Panc1 (cell line): Measurements from ENCODE around the gene DHX8. TPM values are rescaled to one million over a fixed set of nuclear protein-coding genes. Genes with fewer than 3 reads are reported as not detected.
"Not testable (repeated sequence)": the region's sequence is repeated elsewhere in the genome, so short reads cannot be mapped to it uniquely, and the experiment has no call there.

Experiments
- ATAC-seq: fragments of 200-7000 bp; cut with Tn5 transposase; 2 replicates; pipeline ENCODE4 v1.9.1; 2020; ENCODE audit warnings: mild to moderate bottlenecking, moderate library complexity
- BruUV-seq: library from RNA; stranded (reverse); fragments of 400-500 nt; replicated peaks from 2 replicates; lab custom pipeline; 2021; lab: Mats Ljungman, UMichigan
- CTCF ChIA-PET: fragments of 300-600 bp; sonication (Branson Sonifier 250); formaldehyde crosslinking; loops from one replicate; lab custom pipeline; 2022; ENCODE audit warnings: antibody characterized with exemption; lab: Charles Lee
- POLR2A ChIA-PET: fragments of 300-600 bp; sonication (Branson Sonifier 250); formaldehyde crosslinking; loops from one replicate; lab custom pipeline; 2022; ENCODE audit warnings: antibody characterized with exemption; lab: Charles Lee
- DNase-seq: peaks from one replicate; pipeline ENCODE4 v3.0.0-alpha.2; 2010; ENCODE audit warnings: low read depth, low spot score
- H3K27ac ChIP-seq: 2 replicates; pipeline ENCODE4 v1.5.1; 2011; ENCODE audit warnings: mild to moderate bottlenecking, low read length, inconsistent platforms
- H3K27me3 ChIP-seq: fragments of 200-500 bp; sonication (Bioruptor generic); 2 replicates; pipeline ENCODE4 v1.6.0; 2014; ENCODE audit warnings: low read length, inconsistent platforms; ENCODE audit not compliant: control insufficient read depth, insufficient read depth
- H3K36me3 ChIP-seq: fragments of 200-500 bp; sonication (Bioruptor generic); 2 replicates; pipeline ENCODE4 v1.5.1; 2014; ENCODE audit warnings: inconsistent platforms, mild to moderate bottlenecking, low read length, moderate library complexity; ENCODE audit not compliant: control insufficient read depth, insufficient read depth
- H3K4me1 ChIP-seq: 2 replicates; pipeline ENCODE4 v1.5.1; 2011; ENCODE audit warnings: inconsistent platforms, mild to moderate bottlenecking, low read length, moderate library complexity; ENCODE audit not compliant: control insufficient read depth, insufficient read depth
- H3K4me3 ChIP-seq, 2 experiments: 2 replicates each; pipeline ENCODE4 v1.5.1; 2011 to 2012; ENCODE audit warnings: low read depth in 2 of 2, low read length in 2 of 2, mild to moderate bottlenecking in 2 of 2, inconsistent platforms in 1 of 2, moderate library complexity in 1 of 2
- H3K9me3 ChIP-seq: fragments of 200-500 bp; sonication (Bioruptor generic); 2 replicates; pipeline ENCODE4 v1.5.1; 2014; ENCODE audit warnings: low read depth, mild to moderate bottlenecking, inconsistent platforms, low read length, moderate library complexity; ENCODE audit not compliant: control insufficient read depth, insufficient read depth
- POLR2AphosphoS5 ChIP-seq: IDR thresholded peaks from 2 replicates; pipeline ENCODE4 v1.6.1; 2012; ENCODE audit warnings: mild to moderate bottlenecking, low read depth, low read length, moderate library complexity
- SIN3A ChIP-seq: IDR thresholded peaks from 2 replicates; pipeline ENCODE4 v1.6.1; 2012; ENCODE audit warnings: low read depth, mild to moderate bottlenecking, low read length, moderate library complexity, borderline replicate concordance; ENCODE audit not compliant: insufficient read depth
- TCF7L2 ChIP-seq: IDR thresholded peaks from 2 replicates; pipeline ENCODE4 v1.6.1; 2011; ENCODE audit warnings: mild to moderate bottlenecking, low read depth, low read length, inconsistent platforms
- in situ Hi-C: cut with HindIII; loops from 2 replicates; pipeline ENCODE4 v1.10.0; 2016; ENCODE audit warnings: low sequenced_read_pairs, low pct_unique_long_range_greater_than_20kb
- intact Hi-C: fragments of 100-400 bp; cut with micrococcal nuclease; formaldehyde crosslinking; loops from one replicate; pipeline ENCODE4 v1.10.0; 2022; ENCODE audit not compliant: unreplicated experiment
- total RNA-seq: library from RNA; stranded (reverse); gene quantifications from one replicate; pipeline ENCODE4 v1.2.1, GENCODE V29; 2021; ENCODE audit not compliant: unreplicated experiment
- TF ChIP-seq, protein P1 (sequence below), 2 experiments: IDR thresholded peaks; 2 replicates each; pipeline ENCODE4 v1.6.1; 2011 to 2012; ENCODE audit warnings: low read depth in 2 of 2, control low read depth in 1 of 2, low read length in 1 of 2, mild to moderate bottlenecking in 1 of 2, moderate library complexity in 1 of 2; ENCODE audit not compliant: insufficient read depth in 1 of 2
- TF ChIP-seq, protein P2 (sequence below): fragments of 450-650 bp; IDR thresholded peaks from 2 replicates; pipeline ENCODE4 v1.5.1; 2017; ENCODE audit warnings: mild to moderate bottlenecking

DHX8 gene
- total RNA-seq, 1 experiment from 2014 or later = 45.6 TPM

DNA sequence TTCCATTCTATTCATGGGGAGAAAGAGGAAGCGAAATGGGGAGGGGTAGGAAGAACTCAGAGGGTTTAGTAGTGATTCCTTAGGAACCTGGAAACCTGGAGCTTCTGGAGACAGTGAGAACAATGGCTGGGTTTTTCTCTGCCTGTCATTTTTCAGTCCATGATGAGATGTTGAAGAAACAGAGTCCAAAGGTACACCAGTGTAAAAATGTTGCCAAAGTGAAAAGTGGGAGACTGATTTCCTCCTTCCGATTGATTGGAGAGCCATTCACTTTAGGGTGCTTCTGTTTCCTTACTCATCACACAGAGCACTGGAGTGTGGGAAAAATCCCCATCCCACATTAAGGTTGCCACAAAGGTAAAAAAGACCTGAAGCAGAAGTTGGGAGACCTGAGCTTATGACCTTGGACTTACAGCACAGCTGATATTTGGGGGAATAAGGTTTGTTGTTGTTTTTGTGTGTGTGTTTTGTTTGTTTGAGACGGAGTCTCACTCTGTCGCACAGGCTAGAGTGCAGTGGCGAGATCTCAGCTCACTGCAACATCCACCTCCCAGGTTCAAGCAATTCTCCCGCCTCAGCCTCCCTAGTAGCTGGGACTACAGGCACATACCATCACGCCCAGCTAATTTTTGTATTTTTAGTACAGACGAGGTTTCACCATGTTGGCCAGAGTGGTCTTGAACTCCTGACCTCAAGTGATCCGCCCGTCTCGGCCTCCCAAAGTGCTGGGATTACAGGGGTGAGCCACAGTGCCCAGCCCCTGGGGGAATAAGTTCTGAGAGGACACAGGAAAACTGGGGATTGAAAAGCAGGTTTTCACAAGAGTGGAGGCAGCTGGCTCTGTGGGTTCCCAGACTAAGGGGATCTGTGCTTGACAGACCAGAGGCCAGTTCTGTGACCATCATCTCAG is 1.4 kb upstream of the DHX8 start:
- POLR2A ChIA-PET = no interaction called here
- no peak overlapping the region for H3K4me3 ChIP-seq
- H3K4me1 ChIP-seq = peaks cover 9% of the 10 kb centered on the region; the same call in 1 of the 2 replicates
- H3K36me3 ChIP-seq = peaks cover 3% of the 10 kb centered on the region; the same call in 1 of the 2 replicates
- TF ChIP-seq, protein P1, sequence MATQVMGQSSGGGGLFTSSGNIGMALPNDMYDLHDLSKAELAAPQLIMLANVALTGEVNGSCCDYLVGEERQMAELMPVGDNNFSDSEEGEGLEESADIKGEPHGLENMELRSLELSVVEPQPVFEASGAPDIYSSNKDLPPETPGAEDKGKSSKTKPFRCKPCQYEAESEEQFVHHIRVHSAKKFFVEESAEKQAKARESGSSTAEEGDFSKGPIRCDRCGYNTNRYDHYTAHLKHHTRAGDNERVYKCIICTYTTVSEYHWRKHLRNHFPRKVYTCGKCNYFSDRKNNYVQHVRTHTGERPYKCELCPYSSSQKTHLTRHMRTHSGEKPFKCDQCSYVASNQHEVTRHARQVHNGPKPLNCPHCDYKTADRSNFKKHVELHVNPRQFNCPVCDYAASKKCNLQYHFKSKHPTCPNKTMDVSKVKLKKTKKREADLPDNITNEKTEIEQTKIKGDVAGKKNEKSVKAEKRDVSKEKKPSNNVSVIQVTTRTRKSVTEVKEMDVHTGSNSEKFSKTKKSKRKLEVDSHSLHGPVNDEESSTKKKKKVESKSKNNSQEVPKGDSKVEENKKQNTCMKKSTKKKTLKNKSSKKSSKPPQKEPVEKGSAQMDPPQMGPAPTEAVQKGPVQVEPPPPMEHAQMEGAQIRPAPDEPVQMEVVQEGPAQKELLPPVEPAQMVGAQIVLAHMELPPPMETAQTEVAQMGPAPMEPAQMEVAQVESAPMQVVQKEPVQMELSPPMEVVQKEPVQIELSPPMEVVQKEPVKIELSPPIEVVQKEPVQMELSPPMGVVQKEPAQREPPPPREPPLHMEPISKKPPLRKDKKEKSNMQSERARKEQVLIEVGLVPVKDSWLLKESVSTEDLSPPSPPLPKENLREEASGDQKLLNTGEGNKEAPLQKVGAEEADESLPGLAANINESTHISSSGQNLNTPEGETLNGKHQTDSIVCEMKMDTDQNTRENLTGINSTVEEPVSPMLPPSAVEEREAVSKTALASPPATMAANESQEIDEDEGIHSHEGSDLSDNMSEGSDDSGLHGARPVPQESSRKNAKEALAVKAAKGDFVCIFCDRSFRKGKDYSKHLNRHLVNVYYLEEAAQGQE (IDR thresholded peaks at IDR 0.05; ENCODE audit: insufficient read depth in 1 of 2, low read depth in 2 of 2, low read length in 1 of 2) = no peak
- TF ChIP-seq POLR2AphosphoS5 = no peak
- TF ChIP-seq, protein P2, sequence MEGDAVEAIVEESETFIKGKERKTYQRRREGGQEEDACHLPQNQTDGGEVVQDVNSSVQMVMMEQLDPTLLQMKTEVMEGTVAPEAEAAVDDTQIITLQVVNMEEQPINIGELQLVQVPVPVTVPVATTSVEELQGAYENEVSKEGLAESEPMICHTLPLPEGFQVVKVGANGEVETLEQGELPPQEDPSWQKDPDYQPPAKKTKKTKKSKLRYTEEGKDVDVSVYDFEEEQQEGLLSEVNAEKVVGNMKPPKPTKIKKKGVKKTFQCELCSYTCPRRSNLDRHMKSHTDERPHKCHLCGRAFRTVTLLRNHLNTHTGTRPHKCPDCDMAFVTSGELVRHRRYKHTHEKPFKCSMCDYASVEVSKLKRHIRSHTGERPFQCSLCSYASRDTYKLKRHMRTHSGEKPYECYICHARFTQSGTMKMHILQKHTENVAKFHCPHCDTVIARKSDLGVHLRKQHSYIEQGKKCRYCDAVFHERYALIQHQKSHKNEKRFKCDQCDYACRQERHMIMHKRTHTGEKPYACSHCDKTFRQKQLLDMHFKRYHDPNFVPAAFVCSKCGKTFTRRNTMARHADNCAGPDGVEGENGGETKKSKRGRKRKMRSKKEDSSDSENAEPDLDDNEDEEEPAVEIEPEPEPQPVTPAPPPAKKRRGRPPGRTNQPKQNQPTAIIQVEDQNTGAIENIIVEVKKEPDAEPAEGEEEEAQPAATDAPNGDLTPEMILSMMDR = no peak
- TF ChIP-seq TCF7L2 = no peak
- TF ChIP-seq SIN3A = no peak
- no peak overlapping the region for H3K27ac ChIP-seq
- DNase-seq (no peak), ATAC-seq (no peak)
- H3K27me3 ChIP-seq = no peaks in the 10 kb centered on the region
- intact Hi-C loops (loop anchor here (1.0 kb wide), 1 partner anchor 88 kb away; no protein-coding TSS in a partner anchor), in situ Hi-C loops (no loop called here)
- CTCF ChIA-PET = interaction anchor here (0.9 kb wide), 1 partner anchor 89 kb away, joined by 5 read pairs; no protein-coding TSS in a partner anchor
- no TSS peak for BruUV-seq
- no peaks in the 10 kb centered on the region for H3K9me3 ChIP-seq

DNA sequence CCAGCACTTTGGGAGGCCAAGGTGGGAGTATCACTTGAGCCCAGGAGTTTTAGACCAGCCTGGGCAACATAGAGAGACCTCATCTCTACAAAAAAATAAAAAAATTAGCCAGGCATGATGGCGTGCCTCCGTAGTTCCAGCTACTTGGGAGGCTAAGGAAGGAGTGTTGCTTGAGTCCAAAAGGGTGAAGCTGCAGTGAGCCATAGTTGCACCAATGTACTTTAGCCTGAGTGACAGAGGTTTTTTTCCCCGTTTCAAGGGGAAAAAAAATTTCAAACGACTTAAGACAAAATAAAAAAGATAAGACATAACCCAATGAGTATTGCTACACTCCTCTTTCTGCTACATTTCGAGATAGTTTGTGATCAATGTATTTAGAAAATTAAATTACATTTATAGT is 6.8 kb downstream of the DHX8 start:
- Histone ChIP-seq H3K27me3 (no peaks in the 10 kb centered on the region), H3K9me3 (no peaks in the 10 kb centered on the region), H3K4me3 (no peak overlapping the region), H3K4me1 (no peaks in the 10 kb centered on the region; the same call in 1 of the 2 replicates), H3K27ac (no peak overlapping the region), H3K36me3 (peaks cover 12% of the 10 kb centered on the region)
- in situ Hi-C loops (no loop called here), intact Hi-C loops (no loop called here)
- ATAC-seq = no peak
- POLR2A ChIA-PET = no interaction called here
- TF ChIP-seq TCF7L2 = no peak
- CTCF ChIA-PET = no interaction called here
- no peak for DNase-seq
- no TSS peak for BruUV-seq

DNA sequence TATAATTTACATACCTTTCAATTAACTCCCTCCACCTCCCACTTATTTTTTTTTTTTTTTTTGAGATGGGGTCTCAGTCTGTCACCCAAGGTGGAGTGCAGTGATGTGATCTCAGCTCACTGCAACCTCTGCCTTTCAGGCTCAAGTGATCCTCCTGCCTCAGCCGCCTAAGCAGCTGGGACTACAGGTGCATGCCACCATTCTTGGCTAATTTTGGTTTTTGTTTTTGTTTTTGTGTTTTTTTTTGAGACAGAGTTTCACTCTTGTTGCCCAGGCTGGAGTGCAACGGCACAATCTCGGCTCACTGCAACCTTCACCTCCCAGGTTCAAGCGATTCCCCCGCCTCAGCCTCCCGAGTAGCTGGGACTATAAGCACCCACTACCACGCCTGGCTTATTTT is 25.7 kb downstream of the DHX8 start:
- intact Hi-C loops, POLR2A ChIA-PET, in situ Hi-C loops, BruUV-seq, ATAC-seq, CTCF ChIA-PET, H3K4me1 ChIP-seq, H3K27ac ChIP-seq, DNase-seq, H3K27me3 ChIP-seq, H3K9me3 ChIP-seq, H3K4me3 ChIP-seq: not testable (repeated sequence)
- peaks cover 12% of the 10 kb centered on the region for H3K36me3 ChIP-seq

DNA sequence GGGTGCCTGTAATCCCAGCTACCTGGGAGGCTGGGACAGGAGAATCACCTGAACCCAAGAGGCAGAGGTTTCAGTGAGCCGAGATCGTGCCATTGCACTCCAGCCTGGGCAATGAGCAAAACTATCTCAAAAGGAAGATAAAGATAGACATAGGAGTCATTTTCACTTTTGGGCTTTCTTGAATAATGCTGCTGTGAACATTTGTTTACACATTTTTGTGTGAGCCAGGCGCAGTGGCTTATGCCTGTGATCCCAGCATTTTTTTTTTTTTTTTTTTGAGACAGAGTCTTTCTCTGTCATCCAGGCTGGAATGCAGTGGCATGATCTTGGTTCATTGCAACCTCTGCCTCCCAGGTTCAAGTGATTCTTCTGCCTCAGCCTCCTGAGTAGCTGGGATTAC is 27.4 kb downstream of the DHX8 start:
- H3K27ac ChIP-seq, in situ Hi-C loops, DNase-seq, H3K27me3 ChIP-seq, H3K4me1 ChIP-seq, POLR2A ChIA-PET, ATAC-seq, H3K4me3 ChIP-seq, BruUV-seq, CTCF ChIA-PET, H3K9me3 ChIP-seq, intact Hi-C loops: not testable (repeated sequence)
- H3K36me3 ChIP-seq = peaks cover 12% of the 10 kb centered on the region
